Activated T-cell treated with anti-CD3 and anti-CD28 coated beads, Interleukin-2, amount 50 U/mL, for 1 hour (primary cell): ENCODE results near the gene PAEP.

ENCODE experiments used
- DNase-seq: peaks from one replicate; pipeline ENCODE4 v3.0.0-alpha.2; 2020

Gene PAEP

GRCh38 chr9:135604437-135605237, 43.1 kb downstream of the PAEP start:
- peak; percentile 11 for DNase-seq

- peak; percentile 11 for DNase-seq
Measured at GRCh38 chr9:135605238-135605781, 43.8 kb downstream of the PAEP start.

GRCh38 chr9:135606885-135607259, 45.3 kb downstream of the PAEP start:
- no peak for DNase-seq

- no peak for DNase-seq
Measured at GRCh38 chr9:135607401-135608293, 46.1 kb downstream of the PAEP start.

- DNase-seq, result no peak
Measured at GRCh38 chr9:135608294-135608998, 46.9 kb downstream of the PAEP start.

GRCh38 chr9:135608999-135609317, 47.4 kb downstream of the PAEP start:
- DNase-seq, result no peak

- no peak for DNase-seq
Measured at GRCh38 chr9:135609366-135609955, 47.9 kb downstream of the PAEP start.

- DNase-seq, result no peak
Measured at GRCh38 chr9:135610290-135611141, 49.0 kb downstream of the PAEP start.

GRCh38 chr9:135611142-135611874, 49.8 kb downstream of the PAEP start:
- no peak for DNase-seq

- no peak for DNase-seq
Measured at GRCh38 chr9:135611875-135612209, 50.3 kb downstream of the PAEP start.

GRCh38 chr9:135612437-135612836, 50.9 kb downstream of the PAEP start:
- DNase-seq, result no peak

GRCh38 chr9:135612981-135613910, 51.7 kb downstream of the PAEP start:
- DNase-seq, result no peak

GRCh38 chr9:135613946-135614805, 52.6 kb downstream of the PAEP start:
- DNase-seq, result no peak

GRCh38 chr9:135614821-135615665, 53.5 kb downstream of the PAEP start:
- DNase-seq, result no peak

GRCh38 chr9:135615666-135616618, 54.4 kb downstream of the PAEP start:
- no peak for DNase-seq
